ENCODE data around the gene CACNA1D.
"Not testable (repeated sequence)": the region's sequence is repeated elsewhere in the genome, so short reads cannot be mapped to it uniquely, and the experiment has no call there.

Gene CACNA1D

DNA sequence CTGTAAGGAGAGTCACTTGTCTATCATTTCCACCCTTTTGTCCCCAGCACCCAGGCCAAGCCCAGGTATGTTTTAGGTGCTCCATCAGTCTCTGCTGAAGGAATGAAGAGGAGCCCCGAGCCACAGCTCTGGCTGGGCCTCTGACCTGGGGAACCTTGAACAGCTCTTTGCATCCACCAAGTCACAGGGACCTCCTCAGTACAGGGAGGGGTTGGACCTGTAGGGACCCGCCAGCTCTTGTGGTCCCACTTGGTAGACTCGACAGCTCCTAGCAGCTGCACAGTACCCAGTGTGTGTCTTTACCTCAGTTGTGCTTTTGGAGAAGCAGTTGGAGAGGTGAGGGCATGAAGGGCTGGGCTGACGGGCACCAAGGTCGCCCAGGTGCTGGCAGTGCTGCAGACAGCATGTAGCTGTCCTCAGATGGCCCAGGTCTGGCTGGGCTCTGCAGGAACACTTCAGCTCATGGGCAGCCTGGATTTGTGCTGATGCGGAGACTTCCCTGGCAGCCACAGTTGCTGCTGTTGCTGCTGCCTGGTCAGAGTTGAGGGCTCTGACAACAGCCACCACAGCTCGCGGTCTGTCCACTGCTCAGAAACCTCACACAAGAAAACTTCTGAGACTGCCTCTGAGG is 123.6 kb downstream of the CACNA1D start:
- DNase-seq: no peak

DNA sequence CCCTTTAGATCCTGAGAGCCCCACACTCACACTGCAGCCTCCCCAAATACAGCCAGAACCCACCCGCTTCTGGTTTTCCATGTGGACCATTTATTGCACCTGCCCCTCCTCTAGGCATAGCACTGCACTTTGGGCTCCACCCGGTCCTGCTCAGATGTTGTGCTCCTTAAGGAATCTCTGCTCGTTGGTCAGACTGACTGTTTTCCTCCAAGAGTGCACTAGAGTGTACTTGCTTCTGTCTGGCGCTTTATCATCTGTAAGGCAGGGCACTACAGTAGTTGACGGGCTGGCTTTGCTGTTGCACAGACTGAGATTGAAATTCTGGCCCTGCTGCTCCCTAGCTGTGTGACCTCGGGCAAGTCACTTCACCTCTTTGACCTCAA is 124.1 kb downstream of the CACNA1D start:
- no peak for DNase-seq

DNA sequence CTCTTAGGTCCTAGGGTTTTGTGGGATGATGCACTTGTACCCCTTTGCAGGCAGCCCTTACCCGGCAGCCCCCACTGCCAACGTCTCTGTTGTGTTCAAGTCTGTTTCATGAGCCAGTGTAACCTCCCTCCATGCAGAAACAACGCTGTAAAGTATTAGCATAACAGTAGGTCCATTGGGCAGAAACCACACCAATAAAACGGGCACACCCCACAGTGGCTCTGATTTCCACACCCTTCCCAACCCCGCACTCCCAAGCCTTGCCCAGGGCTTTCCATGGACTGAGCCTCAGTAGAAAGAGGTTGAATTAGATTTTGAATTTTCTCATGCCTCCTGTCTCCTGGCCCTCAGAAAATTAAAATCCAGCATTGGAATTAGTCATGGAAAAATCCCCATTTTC is 124.5 kb downstream of the CACNA1D start:
- DNase-seq: no peak

DNA sequence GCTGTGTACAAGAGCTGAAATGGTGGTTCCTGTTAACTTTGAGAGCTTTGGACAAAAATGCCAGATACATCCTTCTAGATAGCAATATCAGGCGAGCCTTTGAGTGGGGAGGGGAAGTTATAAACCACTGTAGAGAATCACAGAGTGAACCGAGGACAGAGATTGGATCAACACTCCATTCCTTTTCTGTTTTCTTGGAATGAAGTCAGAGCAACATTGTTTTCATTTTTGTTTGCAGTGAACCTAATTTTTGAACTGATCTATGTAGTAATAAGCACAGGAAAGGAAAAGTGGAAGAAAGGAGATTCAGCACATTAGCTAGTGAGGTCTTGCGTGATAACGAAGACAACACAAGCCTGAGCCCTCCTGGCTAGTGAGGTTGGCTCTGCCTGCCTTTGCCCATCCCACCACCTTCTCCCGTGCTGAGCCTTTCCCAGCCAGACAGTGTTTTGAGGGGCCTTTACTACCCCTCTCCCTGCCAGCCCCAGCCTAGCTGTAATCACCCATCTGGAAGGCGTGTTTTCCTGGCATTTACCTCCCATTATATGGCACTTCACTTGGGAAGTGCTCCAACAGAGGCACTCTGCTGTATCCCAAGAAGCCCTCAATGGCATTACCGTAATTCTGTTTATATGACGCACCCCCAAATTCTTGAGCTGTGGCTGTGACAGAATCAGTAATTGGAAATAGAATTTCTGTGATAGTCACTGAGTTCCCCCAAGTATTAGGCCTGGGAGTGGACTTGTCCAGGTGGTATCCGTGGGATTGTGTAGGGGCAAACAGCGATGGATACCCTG is 129.8 kb downstream of the CACNA1D start:
- no peak for DNase-seq

DNA sequence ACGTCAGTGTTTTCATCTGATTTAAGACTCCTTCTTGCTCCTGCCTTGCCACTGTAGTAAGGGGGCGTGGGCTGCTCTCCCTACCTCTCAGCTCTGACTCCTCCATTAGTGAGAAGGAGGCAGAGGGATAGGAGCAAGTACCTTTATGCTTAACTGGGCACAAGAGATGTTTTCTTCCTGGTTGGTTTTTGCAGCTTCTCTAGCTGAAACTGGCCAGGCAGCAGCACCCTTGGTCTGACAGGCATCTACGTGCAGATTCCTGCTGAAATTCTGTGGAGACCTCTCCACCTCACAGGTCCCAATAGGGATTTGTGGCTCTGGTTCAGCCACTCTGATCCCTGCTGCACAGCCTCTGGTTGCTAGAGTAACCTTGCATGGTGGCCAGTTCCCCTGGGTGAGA is 132.5 kb downstream of the CACNA1D start:
- DNase-seq: no peak

DNA sequence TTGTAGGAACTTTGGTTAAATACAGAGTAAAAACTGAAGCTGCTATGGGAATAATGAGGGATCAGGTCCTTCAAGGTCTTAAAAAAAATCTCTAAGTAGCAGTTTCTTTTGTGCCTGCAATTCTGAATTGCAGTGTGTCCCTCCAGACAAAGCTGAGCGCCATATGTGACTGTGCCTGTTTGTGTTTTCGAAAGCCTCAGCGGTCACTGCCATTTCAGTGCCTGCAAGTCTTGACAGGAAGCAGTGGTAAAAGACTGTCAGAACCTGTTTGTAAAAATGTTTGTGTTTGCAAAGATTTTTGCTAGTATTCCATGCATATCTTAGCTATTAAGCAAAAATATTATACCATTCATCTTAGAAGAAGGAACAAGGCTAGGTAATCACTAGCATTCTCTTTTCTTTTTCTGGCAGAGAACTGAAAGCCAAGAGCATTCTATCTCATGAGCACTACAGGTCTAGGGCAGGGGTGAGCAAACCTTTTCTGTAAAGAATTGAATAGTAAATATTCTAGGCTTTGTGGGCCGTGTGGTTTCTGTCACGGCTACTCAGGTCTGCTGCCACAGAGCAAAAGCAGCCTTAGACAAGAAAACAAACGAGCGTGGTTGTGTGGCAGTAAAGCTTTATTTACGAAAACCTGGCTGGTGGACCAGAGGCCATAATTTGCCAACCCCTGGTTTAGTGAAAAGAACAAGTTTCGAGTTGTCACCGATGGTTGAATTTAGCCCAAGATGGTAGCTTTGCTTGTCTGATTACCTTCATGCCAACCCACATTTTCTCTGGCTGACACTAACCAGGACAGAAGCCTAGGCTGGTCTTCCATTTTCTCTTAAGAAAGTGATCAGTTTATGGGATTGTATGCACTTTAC is 134.4 kb downstream of the CACNA1D start:
- no peak for DNase-seq

DNA sequence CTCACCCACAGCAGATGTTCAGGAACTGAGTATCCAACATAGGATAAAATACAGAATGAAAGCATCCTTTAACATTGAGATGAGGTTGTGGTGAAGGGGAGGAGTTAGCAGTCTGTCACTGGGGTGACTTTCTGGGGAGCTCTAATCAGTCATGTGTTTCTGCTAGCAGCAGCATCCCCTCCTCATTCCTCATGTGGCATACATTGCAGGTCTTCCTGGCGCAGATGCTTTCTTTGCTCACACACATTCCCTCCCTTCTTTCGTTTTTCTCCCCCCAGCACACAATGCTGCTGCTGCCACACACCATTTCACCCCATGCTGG is 135.0 kb downstream of the CACNA1D start:
- no peak for DNase-seq

DNA sequence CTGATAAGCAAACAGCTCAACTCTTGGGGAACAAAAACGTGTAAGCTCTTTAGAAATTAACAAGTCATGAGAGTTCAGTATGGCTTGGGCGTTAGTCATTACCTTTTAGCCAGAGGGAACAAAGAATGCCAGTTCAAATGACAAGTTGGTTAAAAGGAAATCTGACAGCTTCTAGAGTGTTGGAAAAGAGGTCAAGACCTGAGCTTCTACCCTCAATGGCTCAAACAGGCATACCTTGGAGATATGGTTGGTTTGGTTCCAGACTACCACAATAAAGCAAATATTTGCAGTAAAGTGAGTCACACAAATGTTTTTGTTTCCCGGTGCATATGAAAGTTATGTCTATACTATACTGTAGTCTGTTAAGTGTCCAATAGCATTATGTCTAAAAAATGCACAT is 136.1 kb downstream of the CACNA1D start:
- DNase-seq: no peak

DNA sequence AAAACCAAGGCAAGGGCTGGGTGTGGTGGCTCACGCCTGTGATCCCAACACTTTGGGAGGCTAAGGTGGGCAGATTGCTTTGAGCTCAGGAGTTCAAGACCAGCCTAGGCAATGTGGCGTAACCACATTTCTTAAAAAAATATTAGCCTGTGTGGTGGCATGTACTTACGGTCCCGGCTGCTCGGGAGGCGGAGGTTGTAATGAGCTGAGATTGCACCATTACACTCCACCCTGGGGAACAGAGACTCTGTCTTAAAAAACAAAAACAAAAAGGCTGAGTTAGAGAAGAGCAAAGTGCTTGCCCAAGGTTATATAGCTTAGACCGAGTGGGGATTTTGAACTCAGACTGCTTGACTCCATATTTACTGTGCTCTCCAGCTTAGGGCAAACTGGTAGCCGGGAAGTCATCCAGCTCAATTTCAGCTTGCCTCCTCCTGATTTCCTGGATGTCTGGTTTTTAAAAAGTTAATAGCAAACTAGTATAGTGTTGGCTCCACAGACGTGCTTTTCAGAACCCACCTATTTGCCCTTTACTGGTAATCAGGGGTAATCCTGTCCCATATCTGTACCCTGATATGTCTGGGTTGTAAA is 138.9 kb downstream of the CACNA1D start:
- DNase-seq: no peak

DNA sequence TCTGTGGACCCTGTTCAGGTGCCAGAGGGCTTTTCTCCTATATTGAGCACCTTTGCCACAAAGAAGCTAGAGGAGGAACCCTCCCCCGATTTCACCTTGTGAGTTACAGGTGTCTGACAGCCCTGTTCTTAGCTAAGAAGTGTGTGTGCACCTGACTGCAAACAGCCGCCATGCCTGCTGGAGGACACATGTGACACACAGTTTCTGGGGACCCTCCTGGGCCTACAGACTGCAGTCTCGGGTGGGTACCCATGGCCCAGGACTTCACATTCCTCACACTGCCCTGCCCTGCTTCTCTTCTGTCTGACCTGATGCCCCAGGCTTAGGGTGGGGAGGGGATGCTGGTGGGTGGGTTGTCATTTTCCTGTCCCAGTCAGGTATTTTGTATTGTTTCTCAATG is 140.6 kb downstream of the CACNA1D start:
- DNase-seq: no peak

DNA sequence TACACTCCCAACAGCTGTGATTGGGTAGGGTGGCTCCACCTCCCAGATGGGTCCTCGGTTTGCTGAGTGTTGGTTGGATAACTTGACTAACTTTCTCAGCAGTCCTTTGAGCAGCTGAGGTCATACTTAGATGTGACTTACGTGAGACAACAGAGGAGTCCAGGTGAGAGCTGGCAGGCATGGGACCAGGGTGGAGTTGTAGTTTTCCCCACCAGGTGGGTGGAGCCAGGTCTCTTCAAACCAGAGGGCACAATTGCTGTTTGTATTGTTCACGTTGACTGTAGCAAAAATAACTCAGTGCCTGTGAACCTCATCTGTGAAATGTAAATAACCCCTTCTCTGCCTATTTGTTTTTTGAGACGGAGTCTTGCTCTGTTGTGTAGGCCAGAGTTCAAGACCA is 144.4 kb downstream of the CACNA1D start:
- DNase-seq: not testable (repeated sequence)

DNA sequence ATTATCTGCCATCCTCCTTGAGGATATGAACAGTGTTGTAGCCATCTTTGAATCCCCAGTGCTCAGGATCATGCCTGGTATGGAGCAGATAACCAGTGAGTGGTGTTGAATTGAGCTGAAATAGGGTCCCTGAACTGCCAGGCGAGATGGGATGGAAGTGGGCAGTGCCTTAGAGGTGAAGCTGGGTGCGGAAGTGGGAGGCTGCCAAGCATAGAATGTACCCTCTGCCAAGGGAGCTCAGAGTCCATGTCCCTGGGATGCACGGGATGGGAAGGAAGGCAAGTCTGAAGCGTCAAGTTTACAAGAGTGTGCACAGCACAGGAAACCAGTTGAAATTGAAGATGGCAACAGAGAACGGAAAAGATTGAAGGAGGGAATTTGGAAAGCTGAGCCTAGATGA is 147.0 kb downstream of the CACNA1D start:
- DNase-seq: no peak

DNA sequence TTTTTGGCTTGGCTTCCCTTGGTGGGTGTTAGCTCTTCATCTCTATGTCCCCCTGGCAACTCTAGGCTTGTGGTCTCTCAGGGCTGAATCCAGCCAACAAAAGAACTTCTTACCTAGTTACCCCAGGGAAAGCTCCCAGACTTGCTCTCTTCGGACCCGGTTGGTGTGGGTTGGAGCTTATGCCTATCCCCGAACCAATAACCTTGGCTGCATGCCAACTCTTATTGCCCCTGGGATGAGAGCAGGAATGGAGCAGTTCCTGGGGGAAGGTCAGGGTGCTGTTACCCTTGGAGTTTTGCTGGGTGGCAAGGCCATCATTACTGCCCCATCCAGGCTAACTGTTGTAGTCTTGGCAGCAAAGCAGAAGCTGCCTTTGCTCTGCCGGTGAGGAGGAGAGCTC is 147.8 kb downstream of the CACNA1D start:
- DNase-seq: no peak

DNA sequence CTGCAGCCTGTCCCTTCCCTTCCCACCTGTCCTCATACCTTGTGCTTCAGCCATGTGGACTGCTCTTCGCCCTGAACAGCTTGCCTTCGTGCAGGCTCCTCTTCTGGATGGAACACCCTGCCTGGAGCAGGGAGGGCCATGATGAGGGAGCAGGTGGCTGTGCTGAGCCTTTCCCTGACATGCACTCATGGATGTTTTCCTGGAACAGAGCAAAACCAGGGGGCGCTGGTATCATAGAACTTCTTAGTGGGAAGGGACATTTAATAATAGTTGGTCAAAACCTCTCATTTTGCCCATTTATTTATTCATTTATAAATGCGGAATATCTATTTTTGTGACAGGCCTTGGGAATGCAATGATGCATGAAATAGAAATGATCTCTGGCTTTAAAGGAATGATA is 149.3 kb downstream of the CACNA1D start:
- DNase-seq: no peak

DNA sequence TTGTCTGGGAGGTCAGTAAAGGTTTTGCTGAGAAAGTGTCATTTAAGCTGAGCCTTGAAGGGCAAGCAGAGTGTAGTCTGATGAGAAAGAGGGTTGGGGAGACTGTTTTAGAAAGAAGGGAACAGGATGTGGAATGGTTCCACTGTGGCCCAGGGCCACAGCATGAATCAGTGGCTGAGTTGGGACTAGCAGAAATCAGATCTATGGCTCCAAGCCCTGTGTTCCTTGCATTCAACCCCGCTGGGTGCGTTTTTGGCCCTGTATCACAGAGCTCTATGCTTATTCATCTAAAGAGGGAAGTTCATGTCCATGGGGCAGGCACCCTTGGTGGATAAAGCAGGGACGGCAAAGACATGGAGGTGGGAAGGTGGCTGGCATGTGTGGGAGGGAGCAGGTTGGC is 151.3 kb downstream of the CACNA1D start:
- no peak for DNase-seq

DNA sequence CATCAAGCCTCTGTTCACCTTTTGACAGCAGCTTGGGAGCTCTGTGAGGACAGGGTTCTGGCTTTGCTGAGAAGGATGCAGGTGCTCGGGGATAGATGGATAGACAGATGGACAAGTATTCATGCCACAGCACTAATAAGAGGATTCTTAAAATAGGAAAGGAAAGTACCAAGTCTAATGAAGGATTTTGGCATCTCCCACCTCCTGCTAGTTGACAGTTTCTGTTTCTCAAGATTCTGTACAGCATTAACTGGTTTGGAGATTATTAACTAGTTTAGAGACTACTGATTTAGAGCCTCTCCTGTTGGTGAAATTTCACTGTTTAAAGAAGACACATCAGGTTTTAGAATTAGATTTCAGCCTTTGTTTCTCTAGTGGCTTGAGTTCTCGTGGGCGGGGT is 152.3 kb downstream of the CACNA1D start:
- no peak for DNase-seq

DNA sequence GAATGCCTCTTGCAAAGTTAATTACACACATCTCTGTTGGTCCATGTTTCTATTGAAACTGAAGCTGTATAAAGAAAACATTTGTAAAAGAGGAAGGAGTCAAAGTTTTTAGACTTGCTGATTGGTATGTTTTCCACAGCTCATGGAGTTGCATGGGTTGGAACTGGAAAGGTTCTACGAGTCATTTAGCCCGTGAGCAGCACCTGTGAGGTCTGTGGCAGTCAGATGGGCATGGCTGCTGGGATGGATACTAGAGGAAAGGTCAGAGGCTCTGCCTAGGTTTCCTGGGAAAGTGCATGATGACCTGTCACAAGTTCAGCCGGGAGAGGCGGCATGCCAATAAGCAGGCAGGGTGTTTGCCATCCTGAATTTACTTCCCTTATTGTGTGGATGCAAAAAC is 155.4 kb downstream of the CACNA1D start:
- no peak for DNase-seq

DNA sequence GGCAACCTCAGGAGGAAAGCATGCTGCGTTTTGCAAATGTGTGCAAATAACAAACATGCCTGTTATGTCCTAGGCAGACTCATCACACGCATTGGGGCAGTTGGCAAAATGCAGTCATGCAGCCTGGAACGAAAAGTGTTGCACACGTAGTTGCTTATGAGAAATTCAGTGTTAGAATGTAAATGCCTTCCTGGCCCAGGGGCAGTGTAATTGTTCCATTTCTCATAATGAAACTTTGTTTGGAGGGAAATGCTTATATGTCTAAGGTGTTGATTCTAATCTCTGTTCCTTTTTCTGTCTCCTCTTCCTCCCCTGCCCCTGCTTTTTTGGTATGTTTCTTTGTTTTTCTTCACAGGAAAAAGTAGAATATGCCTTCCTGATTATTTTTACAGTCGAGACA is 156.0 kb downstream of the CACNA1D start:
- no peak for DNase-seq

DNA sequence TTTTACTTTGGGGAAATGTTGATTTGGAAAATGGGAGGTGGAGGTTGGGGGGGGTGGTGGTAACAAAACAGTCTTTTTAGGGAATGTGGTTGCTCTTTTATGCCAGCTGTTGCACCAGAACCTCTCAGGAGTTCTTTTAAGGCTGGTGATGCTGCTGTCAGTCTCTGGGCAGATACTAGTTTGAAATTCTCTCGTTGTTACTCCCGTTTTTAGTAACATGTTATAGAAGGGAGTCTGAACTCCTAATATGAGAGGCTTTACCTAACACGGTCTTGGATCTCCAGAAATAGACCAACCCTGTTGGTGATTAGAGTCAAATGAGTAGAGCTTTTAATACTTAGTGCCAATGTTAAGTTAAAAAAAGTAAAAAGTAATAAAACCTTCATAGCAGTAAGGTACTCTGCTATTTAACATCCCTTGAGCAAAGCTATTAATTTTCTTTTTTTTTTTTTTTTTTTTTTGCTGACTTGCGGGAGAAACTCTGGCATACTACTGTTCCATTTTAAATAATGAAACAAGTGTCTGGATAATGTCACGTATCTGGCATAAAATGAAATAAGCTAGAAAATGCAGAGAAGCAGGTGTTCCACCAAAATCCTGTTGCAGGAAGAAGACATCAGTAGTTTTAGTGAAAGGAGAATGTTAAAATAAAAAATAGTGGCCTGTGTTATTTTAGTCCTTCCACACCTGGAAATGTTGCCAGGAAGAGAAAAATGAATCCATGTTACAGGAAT is 156.7 kb downstream of the CACNA1D start:
- no peak for DNase-seq

DNA sequence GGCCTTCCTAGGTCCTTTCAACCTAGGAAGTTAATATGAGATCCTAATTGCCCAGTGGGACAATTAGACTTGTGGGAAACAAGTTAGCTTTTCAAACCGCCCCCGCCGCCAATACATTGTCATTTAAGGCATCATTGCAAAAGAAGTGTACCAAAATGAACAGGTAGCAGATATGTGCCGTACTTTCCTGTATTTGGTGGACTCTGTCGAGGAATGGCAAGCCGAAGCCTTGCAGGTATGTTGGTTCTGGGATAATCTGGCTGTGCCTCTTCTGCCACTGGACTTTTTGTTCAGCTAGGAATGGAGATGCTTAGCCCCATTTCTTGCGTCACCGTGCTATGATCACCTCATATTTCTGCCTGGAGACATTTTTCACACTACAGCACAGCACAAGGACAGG is 157.5 kb downstream of the CACNA1D start:
- no peak for DNase-seq

DNA sequence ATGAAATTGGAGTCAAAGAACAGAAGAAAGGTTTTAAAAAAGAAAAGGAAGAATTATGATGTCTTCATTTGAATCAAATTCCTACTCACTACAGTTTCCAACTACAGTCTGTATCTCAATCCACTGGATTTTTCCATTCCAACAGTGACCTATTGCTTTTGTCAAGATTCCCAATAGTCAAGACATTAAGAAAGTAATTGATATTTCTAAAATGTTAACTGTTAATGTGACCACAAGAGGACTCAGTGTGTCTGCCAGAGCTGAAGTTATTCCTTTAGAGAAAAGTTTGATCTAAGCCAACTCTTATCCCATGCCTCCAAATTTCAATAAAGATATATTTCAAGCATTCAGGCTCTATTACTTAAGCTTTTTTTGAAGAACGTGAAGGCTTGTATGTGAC is 163.2 kb downstream of the CACNA1D start:
- DNase-seq: no peak

DNA sequence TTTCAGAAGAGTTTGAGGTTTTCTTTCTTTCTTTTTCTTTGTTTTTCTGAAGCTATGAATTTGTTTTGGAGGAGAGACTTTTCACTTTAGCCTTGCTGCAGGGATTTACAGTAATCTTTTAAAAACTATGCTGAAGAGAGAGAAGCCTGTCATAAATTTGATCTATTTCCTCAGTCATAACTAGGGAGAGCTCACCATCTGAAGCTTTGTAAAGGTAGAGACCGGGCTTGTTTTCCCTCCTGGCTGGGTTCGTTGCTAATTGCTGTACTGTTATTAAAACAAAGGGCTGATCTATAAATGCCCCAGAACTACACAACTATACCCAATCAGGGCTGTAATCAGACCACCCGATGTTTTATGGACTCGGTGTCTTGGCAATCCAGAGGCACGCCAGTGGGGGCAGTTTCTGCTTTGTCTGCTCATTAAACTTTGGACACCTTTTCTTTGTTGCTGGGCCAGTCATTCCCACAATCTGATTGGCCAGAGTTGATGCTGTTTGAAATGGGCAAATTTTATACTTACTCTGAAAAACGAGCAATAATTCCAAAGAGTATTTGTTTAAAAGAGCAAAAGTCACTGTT is 164.3 kb downstream of the CACNA1D start:
- DNase-seq: no peak

DNA sequence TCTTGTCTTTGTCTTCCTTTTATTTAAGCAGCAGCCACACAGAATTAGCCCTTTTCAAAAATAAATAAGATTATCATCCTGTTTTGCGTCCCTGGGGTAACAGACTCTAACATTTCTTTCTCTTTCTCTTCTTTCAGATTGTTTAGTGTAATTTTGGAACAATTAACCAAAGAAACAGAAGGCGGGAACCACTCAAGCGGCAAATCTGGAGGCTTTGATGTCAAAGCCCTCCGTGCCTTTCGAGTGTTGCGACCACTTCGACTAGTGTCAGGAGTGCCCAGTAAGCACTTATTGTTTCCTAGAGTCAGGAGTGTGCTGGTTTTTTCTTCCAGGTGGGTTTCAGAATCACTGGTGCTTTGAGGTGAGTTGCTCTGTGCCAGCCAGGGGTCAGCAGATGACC is 165.6 kb downstream of the CACNA1D start:
- no peak for DNase-seq
